Activated naive CD4-positive, alpha-beta T cell (primary cell): ENCODE data around the gene BAG1.
A peak's percentile ranks its signal among the peaks of the same experiment; 100 is the strongest.

Experiments
- DNase-seq, 4 experiments: peaks; one replicate each; lab custom pipeline; 2025; lab: John Stamatoyannopoulos, UW

The BAG1 gene

DNA sequence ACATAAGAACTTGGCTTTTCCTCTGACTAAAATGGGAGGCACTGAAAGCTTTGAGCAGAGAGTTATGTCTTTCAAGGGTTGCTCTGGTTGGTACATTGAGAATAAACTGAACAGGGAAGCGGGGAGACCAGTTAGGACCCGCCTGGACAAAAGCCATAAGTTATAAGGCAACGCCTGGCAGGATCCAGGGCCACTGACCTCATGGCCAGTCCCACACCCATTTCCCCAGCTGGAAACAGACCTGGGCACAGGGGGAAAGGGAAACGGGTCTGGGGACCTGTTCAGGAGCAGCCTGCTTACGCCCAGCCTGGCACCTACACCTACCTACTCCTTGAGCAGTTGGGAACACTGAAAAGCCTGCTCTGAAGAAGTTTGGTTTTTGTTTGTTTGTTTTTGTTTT lies 23.2 kb downstream of the BAG1 start:
- no peak for DNase-seq

DNA sequence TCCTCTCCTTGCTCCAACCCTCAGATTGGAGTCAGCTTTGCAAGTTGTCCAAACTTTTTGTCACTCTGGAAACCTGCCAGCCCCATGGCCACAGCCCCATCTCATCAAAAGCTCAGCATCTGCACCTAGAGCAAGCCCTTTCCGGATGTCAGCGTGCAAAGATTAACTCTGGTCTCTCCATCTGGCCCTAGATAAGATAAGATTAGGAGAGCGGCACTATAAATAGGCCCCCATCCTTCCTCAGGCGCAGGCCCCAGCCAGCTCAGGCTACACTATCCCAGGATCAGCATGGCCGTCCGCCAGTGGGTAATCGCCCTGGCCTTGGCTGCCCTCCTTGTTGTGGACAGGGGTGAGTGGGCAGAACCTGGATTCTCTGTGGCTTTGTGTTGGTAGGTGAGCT lies 24.6 kb downstream of the BAG1 start, which contains the start of gene SPINK4:
Gene SPINK4, plus strand, starts transcription at position 247 of the 400 bp plus-strand sequence. Its CDS starts 42 bp downstream, at position 289.
- DNase-seq = no peak

DNA sequence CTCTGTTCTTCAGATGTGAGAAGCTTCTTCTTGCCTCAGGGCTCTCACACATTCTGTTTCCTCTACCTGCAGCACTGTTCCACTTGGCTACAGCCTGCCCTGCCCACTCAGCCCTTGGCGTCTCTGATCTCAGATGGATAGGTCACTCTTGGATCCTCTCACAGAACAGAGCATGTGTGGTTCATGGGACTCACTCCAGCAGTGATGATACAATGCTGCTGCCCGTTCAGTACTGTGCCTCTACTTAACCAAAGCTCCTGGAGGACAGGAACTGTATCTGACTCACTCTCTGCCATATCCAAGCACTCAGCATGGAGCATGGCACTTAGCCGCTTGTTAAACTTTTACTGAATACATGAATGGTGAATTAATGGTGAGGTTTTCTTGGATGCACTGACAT lies 27.9 kb downstream of the BAG1 start:
- DNase-seq = no peak

DNA sequence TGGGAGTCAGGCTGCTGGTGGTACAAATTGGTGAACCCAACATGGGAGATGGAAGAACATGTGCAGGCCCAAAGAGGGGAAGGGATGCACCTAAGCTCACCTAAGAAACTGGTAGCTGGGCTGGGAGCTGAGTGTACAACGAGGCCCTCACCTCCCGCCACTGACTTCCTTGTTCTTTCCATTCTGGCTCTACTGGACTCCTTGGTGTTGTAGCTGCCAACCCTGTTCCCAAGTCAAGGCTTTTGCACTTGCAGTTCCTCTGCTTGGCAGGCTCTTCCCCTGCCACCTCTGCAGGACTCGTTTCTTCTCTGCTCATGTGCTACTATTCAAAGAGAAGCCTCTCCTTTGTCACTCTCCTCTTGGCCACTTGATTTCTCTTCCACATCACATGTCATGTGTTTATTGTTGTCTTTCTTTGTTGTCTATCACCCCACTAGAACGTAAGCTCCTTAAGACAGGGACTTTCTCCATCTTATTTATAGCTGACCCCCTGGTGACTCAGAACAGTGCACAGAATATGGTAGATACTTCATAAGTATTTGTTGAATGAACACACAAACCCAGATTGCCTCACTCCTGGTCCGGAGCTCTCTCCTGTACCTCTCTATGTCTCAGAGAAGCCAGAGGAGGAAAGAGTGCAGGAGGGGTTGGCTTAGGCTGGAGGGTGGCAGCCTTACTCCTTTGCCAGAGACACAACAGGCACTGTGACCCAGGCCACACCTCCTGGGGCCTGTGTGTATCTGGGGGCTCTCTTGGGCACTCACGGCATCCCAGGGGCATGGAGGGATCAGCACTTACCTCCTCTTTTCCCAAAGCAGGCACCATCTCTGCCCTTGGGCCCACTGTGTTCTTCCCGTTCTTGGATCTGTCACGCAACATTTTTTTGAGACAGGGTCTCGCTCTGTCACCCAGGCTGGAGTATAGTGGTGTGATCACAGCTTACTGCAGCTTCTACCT lies 29.7 kb downstream of the BAG1 start:
- DNase-seq = no peak

DNA sequence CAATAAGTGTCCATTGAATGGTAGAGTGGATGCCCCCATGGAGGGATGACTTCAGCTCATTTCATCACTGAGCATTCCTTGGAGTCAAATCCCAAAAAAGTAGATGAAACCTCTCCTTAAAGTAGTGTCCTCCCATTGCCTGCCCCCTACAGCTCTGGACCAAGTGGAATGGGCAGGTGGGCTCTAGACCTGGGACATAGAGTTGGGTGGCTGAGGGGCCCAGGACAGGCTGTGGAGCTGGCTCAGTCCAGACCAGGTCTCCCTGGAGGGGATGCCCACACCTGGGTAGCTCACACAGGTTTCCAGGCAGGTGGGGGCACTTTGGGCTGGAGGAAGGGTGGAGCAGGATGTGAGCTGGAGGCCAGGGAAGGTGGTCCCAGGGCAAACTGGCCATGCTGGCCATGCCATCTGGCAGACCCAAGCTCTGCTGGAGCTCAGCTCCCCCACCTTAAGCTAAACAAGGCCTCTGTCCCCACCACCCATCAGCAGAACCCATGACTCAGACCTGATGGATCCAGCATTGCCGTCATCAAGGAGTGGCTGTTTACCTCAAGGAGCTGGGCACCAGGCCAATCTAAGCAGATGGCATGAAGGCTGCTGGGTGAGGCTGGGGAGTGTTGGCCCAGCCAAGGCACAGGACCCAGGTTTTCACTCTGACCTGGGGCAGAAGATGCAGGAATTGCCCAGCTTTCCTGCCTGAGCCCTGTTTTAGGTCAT lies 30.7 kb downstream of the BAG1 start:
- DNase-seq = no peak

DNA sequence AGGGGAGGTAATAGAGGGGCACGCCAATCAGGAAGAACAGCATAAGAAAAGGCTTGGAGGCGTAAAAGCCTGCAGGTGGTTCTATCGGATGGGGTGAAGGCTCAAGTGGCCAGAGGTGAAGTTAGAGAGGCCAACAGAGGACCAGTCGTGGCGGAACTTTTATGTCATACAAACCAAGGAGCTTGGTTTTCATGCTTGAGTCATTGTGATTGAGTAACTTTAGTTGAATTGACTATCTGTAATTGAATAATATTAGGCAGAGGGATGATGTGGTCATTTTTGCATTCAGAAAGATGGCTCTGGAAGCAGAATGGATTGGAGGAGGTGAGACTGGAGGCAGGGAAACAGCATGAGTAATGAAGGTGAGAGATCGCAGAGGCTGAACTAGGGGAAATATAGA lies 31.7 kb downstream of the BAG1 start:
- DNase-seq = no peak

DNA sequence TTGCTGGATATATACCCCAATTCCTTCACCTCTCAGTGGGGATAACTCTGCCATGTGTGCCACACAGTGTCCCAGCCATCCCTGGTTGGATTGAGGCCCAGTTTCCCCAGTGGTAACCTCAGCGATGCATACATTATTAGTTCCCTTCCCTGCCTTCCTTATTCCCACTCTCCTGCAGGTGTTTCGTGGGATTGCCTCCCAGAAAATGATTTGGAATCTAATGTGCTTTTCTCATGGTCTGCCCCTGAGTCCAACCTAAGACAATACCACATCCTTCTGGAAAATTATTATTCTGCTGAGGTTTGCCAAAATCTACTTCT lies 32.9 kb downstream of the BAG1 start:
- DNase-seq = no peak

DNA sequence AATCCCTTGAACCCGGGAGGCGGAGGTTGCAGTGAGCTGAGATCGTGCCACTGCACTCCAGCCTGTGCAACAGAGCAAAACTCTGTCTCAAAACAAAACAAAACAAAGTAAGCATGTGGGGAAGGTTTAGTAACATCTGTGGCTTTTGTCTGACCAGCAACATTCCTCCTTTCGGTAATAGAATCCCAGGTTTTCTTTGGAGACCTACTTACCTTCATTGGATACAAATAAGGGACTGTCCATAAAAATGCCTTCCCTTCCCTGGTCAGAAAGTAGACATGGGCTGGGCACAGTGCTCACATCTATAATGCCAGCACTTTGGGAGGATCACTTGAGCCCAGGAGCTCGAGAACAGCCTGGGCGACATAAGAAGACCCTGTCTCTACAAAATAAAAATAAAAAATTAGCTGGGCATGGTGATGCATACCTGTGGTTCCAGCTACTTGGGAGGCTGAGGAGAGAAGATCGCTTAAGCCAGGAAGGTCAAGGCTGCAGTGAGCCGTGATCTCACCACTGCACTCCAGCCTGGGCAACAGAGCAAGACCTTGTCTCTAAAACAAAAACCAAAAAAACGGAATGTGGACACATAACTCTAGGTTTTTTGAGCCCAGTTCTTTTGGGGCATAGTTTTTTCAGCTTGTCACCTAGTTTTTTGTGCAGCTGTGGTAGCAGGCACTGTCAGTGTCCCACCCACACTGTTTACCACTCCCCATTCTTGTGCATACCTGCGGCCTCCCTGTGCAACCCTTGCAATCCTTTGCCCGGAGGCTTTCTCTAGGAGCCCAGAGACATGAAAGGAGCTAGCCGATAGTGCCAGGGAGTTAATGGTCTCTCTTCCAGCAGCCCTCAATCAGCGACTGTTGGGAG lies 33.5 kb downstream of the BAG1 start:
- no peak for DNase-seq

DNA sequence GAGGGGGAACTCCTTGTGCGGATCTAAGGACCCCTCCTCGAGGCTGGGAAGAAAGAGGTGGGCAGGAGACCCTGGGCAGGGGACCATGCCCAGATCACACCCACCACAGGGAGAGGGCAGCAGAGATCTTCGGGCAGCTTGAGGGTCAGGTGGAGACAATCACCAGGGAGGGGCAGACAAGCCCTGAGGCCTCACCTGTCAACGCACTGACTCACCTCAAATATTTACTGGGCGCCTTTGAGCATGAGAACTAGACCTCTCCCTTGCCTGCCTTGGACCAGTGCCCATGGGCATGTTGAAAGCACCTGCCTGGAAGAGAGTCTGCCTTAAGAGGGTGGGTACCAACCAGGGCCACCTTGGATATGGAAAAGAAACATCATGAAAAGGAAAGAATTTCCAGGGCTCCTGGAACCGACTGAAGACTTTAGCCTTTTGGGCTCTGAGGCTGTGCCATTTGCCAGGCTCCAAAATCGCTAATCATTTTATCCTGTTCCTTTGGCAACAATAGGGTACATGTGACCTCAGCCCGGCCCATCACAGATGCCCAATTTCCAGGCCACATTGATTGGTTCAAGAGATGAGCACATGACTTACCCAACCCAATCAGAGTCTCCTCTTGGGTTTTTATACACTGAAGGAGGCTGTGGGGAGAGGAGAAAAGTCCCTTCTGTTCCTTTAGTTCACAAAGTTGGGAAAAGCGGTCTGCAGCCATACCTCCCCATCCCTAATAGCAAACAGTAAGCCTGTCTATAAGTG lies 35.0 kb downstream of the BAG1 start:
- no peak for DNase-seq

DNA sequence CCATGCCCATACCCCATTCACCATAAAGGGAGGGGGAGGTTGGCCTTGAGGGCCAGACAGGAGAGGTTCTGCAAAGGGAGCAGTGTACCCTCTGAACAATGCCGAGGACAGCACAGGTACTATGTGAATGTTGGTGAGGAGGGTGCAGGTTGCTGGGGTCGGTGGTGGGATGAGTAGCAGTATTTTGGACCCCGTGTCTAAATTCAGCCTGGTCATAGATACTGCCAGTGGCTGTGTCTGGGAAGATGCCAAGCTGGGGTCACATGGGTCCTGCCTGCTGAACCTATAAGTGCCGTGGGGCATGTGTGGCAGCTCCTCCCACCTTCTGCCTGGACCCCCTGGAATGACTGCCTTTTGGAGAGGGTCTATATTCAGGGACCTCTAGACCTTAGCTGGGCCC lies 35.9 kb downstream of the BAG1 start:
- DNase-seq = no peak

DNA sequence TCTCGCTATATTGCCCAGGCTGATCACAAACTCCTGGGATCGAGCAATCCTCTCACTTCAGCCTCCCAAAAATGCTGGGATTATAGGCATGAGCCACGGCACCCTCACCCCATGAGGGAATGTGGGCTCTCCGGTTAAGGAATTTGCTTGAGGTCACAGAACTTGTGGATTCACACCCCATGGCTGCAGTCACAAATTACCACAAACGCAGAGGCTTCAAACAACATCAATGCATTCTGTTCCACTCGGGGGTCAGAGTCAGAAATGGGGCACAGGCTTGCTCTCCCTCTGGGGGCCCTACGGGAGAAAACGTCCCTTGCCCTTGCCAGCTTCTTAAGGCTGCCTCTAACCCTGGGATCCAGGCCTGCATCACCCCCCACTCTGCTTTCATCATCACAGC lies 36.8 kb downstream of the BAG1 start:
- DNase-seq = no peak

DNA sequence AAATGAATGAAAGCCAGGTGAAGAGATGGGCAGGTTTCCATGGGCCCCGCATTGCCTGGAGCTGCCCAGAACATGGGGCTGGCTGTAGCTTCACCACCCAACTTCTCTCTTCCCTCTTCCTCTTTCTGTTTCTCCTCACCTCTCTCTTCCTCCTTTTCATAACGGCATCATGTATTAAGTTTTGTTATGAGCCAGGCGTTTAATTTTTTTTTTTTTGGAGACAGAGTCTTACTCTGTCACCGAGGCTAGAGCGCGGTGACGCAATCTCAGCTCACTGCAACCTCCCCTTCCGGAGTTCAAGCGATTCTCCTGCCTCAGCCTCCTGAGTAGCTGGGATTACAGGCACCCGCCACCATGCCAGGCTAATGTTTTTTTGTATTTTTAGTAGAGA lies 37.5 kb downstream of the BAG1 start:
- DNase-seq = no peak

DNA sequence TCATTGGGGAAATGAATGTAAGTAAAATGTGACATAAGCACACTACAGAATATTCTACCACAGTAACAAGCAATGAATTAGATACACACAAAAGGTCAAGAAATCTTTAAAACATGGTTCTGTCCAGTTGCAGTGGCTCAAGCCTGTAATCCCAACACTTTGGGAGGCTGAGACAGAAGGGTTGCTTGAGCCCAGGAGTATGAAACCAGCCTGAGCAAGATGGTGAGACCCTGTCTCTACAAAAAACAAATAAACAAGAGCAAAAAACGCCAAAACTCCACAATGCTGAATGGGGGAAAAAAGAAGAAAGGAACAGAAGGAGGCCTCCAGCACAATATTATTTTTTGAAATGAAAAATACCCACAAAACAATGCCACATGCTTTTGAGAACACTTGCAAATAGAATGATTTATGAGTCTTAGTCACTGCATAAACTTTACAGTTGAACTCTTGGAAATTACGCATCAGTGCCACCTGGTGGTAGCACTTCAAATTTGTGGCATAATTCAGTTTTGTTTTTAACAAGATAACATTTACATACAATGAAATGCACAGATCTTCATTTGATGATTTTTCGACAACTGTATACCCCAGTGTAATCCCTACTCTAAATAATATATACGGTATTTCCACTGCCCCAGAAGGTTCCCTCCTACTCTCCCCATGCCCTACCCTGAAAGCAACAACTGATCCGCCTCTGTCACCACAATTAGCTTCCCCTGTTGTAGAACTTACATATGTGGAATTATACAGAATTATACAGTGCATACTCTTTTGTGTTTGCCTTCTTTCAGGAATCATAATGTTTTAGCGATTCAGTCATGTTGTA lies 39.0 kb downstream of the BAG1 start:
- DNase-seq = peak in 3 of 4 experiments; percentile 11 to 49 (median 43)

DNA sequence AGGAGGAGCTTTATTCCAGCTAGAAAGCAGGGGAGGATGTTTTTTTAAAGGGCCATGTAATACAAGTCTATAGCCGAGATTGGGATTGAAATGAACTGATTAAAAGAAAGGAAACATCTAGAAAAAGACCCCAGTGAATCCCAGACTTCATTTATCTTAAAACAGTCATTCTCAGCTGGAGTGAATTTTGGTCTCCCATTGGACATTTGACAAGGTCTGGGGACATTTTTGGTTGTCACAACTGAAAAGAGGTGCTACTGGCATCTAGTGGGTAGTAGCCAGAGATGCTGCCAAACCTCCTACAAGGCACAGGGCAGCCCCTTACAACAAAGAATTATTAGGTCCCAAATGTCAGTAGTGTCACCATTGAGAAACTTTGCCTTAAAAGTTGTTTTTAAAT lies 40.8 kb downstream of the BAG1 start:
- no peak for DNase-seq

DNA sequence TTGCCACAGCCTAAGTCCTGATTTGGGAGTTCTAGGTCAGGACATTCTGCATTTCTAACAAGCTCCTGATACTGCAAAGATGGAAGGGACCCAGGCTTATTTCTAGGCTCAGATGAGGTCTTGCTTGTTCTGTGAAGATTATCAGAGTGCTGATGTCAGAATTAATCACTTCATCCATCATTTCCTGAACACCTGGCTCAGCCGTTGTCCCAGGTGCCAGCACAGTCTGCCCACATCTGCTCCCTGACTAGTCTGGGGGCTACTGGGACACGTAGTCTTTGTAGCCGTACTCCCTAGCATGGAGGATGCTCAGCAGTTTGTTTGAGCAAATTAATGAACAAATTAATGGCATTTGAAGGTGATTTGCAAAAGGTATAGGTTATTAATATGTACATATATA lies 42.5 kb downstream of the BAG1 start:
- no peak for DNase-seq

DNA sequence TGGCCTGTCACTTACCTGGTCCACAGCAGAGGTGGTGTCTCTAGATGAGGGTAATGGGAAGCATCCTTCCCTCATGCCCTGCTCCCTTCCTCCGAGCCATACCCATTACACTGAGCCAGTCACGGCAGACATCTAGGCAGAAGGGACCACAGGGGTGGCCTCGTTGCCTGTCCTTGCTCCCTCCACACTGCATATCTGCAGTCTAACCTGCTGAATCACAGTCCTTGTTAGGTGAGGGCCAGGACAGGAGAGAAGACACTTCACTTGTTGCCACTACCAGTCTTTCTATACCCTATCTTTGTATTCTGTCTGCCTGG lies 43.0 kb downstream of the BAG1 start:
- no peak for DNase-seq

DNA sequence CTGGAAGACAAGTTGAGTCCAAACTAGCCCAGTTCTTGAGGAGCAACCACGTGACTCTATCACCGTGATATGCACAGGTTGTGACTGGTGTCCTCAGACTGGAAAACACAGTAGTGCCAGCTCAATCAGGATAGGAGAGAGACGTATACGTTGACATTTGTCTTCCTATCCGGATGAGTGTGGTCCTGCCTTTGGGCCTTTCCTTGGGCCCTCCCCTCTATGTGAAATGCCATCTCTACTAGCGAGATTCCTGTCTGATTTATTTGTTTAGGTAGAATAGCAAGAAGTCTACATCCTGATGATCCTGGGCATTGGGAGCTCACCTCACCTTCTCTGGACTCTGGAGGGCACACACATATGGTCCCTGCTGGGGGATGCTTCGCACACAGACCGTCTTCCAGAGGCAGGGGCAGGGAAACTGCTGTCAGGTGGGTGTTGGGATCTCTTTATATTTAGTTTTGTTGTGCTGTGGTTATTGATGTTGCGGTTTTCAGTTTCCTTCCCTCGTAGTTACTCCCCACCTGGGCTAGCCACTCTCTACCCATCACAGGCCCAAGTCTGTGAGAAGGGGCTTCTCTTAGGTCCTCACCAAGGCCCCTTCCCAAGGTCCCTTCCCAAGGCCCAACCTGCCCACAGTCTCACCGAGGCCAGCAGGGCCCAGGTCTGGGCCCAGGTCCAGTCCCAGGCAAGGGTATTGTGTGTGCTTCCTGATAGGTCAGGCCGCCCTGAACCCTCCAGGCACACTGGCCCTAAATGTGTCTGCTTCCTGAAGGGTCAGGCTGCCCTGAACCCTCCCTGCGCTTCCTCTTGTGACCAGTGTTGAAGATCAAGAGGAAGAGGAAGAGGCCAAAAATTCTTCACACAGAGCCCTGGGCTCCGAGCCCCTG lies 43.6 kb downstream of the BAG1 start:
- DNase-seq = no peak

DNA sequence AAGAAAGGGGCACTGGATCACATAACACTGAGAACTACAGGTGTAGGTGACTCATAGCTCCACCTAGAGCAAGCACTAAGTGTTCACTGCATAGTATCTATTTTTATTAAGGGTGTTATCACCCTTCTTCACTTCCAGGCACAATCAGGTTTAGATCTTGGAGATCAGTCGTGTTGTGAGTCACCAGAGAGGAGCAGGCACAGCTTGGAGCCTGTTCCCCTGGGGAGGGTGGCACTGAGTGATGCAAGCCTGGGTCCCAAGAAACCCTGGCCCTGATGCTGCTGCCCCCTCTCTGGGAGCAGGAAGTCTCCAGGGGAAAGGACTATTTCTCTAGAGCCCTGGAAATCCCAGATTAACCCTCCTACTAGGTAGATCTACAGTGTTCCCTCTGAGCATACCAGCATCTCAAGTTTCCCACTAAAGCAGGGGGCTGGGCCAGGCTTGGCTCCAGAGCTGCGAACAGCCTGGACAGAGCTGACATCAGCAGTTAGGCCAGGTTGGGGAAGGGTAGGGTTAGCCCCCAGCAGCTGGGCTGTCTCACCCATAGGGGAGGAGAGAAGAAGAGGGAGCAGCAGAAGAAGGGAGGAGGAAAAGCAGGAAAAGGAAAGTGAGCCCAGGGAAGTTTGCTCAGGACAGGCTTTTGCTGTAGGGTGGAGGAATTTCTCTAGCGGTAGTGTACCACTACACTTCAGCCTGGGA lies 52.7 kb downstream of the BAG1 start:
- no peak for DNase-seq

DNA sequence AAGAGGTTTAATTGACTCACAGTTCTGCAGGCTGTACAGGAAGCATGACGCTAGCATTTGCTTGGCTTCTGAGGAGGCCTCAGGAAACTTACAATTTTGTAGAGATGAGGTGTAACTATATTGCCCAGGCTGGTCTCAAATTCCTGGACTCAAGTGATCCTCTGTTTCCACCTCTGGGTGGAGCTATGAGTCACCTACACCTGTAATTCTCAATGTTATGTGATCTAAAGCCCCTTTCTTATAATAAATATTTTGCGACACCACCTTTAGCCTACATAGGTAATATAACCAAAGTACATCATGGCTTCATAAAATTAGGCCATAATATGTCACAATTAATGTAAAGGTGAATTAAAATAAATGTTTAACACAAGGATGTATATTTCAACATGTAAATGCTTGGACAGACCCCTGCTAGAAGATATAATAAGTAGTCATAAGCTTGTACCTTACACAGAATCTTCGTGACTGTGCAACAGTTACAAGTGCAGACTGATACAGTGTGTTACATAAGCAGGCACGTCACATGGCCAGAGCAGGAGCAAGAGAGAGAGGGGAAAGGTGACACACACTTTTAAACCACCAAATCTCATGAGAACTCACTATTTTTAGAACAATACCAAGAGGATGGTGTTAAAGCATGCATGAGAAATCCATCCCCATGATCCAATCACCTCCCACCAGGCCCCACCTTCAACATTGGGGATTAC lies 54.3 kb downstream of the BAG1 start:
- DNase-seq = no peak
